Kasumi-1 (cell line): ENCODE data around the gene HMGB2.

Experiments
- DNase-seq, 2 experiments: peaks; one replicate each; lab custom pipeline; 2025; lab: John Stamatoyannopoulos, UW

HMGB2 gene

GRCh38 chr4:173334085-173334890 is at the start of gene HMGB2:
Gene HMGB2 (minus strand): TSS chr4:173334358. CDS start chr4:173333649, 709 bp downstream.
- peak; percentile 99 for DNase-seq

- no peak for DNase-seq
Observed at GRCh38 chr4:173382349-173382748, 48.2 kb upstream of the HMGB2 start.

GRCh38 chr4:173381610-173382009 is 47.5 kb upstream of the HMGB2 start:
- no peak for DNase-seq

- DNase-seq, result peak in 1 of 2 experiments; percentile 22
Observed at GRCh38 chr4:173380987-173381386, 46.8 kb upstream of the HMGB2 start.

DNA sequence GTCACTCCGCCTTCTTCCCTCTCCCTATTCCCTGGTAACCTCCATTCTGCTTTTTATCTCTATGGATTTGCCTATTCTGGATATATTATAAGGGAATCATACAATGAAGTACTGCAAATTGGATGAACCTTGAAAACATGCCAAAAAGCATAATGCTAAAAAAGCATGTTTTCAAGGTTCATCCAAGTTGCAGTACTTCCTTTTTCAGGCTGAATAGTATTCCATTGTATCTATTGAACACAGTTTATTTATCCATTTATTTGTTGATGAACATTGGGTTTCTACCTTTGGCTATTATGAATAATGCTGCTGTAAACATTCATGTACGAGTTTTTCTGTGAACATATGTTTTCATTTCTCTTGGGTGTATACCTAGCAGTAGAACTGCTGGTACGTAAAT is 45.8 kb upstream of the HMGB2 start:
- no peak for DNase-seq

DNA sequence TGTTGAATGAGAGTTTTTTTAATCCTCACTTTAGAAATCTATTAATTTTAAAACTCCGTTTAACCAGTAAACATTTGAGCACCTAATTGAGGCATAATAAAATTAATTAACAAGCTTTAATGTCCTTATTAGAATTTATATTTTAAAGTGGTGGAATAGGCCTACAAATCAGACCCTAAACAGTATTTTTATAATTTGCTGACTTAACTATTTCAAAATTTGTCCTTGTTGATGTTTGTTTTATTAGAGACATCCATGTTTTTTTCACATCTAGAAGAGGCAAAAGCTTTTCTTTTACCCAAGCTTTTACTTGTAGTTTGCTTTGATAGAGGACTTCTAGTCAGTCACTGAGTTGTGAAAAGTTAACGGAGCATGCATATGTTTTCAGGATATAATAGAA is 40.4 kb upstream of the HMGB2 start:
- no peak for DNase-seq

- peak; percentile 55 to 81 for DNase-seq
Observed at GRCh38 chr4:173371292-173372192, 37.4 kb upstream of the HMGB2 start.

GRCh38 chr4:173370477-173371291 is 36.5 kb upstream of the HMGB2 start, which contains the start of gene SAP30:
Gene SAP30 (plus strand): TSS chr4:173370954. CDS start chr4:173371183, 229 bp downstream.
- peak; percentile 94 to 98 for DNase-seq

DNA sequence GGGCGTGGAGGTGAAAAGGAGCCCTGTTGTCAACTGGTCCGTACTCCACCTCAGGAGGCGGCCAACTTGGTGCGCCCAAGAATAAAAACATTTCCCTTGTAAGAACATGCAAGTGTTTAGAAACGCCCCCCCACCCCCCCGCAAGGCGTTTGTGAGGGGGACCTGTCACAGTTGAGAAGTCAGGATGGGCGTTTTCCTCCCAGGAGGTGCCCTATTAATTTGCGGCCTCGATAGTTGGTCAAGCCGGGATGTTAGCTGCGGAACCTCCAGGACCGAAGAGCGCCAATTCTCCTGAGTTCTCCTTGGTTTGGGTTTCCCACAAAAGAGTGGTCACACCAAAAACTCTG is 35.9 kb upstream of the HMGB2 start:
- no peak for DNase-seq

GRCh38 chr4:173367946-173368345 is 33.8 kb upstream of the HMGB2 start:
- DNase-seq, result no peak

DNA sequence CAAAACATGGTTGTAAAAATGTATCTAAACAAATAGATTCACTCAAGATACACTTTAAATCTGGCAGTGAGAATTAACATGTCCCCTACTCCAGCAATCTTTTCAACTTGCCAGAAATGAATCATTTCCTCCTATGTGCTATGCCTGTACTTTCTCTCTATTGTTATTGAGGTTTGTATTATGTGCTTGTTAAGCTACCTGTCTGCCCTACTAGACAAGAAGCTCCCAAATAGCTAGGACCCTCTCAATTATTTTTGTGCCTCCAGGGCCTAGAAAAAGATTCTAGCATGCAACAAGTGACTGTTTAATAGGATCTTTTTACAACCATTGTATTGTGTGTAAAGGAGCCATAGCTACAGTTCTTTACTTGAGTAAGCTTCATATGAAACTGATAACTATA is 33.1 kb upstream of the HMGB2 start:
- peak; percentile 22 to 43 for DNase-seq

DNA sequence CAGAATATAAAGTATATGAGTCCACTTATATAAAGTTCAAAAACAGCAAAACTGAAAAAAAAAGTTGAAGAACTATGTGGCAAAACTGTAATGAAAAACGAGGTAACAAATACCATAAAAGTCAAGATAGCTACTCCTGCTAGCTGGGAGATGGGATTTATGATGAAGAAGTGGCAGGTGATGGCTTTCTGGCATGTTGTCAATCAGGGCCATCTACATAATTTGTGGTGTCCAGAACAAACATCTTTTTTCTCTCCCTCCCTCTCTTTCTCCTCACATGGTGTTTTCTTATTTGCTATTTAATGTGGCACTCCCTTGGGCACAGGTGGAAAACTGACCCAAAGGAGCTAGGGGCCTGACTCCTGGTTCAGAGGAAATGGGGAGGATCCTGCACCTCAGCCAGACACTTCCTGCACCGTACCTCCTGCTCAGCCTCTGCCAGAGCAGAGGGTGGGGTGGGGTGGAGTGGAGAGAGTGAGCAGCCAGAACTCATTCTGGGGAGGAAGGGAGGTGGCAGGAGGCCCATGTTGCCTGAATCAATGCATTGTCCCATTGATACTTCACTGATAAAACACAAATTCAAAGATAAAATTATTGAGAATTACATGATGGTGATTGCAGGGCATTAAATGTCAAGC is 31.3 kb upstream of the HMGB2 start:
- DNase-seq, result peak; percentile 41 to 45

GRCh38 chr4:173362666-173363065 is 28.5 kb upstream of the HMGB2 start:
- no peak for DNase-seq

DNA sequence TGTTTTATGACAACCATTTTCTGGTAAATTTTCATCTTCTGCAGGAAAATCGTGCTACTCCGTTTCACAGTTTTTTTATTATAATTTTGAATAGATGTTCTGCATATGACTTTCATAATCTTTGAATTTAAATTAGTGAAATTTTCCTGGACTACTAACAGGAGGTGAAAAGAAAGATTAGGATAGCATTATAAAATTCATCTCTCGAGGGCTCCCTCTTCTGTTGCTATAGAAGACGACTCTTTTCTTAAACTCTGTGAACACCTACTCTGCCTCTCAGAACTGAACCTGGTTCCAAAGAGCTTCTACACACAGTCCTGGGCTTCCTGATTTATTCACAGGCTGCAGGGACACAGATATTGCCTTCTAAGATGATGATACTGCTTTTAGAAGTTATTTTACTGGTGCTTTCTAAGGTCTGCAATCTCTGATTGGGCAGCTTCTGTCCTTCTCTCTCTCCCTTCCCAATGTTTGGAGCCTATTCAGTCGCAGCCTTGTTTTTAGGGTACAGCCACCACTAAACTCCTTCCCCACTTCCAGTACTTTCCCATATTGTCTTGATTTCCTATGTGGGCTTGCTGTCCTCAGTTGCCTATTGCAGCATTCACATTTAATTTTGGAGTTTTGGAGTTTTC is 26.5 kb upstream of the HMGB2 start:
- DNase-seq, result peak; percentile 44 to 77

- DNase-seq, result no peak
Observed at GRCh38 chr4:173357939-173358338, 23.8 kb upstream of the HMGB2 start.

GRCh38 chr4:173347467-173347866 is 13.3 kb upstream of the HMGB2 start:
- no peak for DNase-seq

DNA sequence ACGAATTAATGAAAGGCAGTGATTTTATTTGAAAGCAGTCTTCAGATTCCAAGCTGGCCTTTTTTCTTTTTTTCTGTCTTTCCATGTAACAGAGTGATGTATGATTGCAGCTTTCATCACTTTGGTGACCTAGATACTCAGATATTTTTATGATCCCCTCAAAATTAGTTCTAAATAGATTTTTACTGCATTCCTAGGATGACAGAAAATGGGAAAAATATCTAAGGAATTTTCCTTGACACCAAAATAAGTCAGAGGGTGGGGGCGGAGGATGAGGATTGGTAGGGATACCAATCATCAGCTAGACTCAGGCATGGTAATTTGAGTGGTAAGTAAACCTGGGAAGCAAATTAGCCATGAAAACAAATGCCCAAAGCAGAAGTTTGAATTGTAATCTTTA is 11.9 kb upstream of the HMGB2 start:
- no peak for DNase-seq

DNA sequence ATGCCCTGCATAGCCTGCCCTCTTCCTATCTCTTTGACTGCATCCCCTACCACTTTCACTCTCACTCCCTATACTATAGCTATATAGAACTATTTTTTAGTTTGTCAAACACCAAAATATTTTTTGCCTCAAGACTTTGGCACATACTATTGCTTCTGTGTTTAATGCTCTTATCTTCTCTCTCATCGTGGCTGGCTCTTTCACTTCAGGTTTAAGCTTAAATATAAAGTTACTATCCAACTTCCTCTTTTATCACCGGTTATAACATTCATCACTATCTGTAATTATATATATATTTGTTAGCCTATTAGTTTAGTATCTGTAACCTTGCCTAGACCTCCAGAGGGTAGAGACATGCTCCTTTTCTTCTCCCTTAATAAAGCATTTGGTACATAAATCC is 11.5 kb upstream of the HMGB2 start:
- DNase-seq, result peak in 1 of 2 experiments; percentile 13

GRCh38 chr4:173343832-173344397 is 9.8 kb upstream of the HMGB2 start:
- DNase-seq, result no peak

GRCh38 chr4:173337463-173337862 is 3.3 kb upstream of the HMGB2 start:
- no peak for DNase-seq
